Gastrocnemius medialis (tissue), 4 donors: ENCODE results near the gene ARHGAP29.

Source experiments
- CTCF ChIP-seq, 5 experiments: fragments of 450-650 bp in 3 of 5; fragments of 200-600 bp in 2 of 5; sonication (generic) in 2 of 5; IDR thresholded peaks in 4 of 5; conservative IDR thresholded peaks in 1 of 5; 1 replicate in 4 of 5; 2 replicates in 1 of 5; pipeline ENCODE4 v1.5.1; 2016 to 2019; ENCODE audit warnings: antibody characterized with exemption in 5 of 5, mild to moderate bottlenecking in 3 of 5, moderate library complexity in 3 of 5
- POLR2A ChIP-seq, 2 donors: fragments of 450-650 bp; IDR thresholded peaks; one replicate each; pipeline ENCODE4 v1.6.1; 2017; ENCODE audit warnings: antibody characterized with exemption in 2 of 2, mild to moderate bottlenecking in 2 of 2, moderate library complexity in 2 of 2

- no peak for TF ChIP-seq CTCF (IDR thresholded peaks at IDR 0.05 in 4 of 5, conservative IDR thresholded peaks at IDR 0.05 in 1 of 5)
- TF ChIP-seq POLR2A (IDR thresholded peaks at IDR 0.05): no peak
Observed at GRCh38 chr1:94194079-94194865, 43.1 kb downstream of the ARHGAP29 start.
